Stomach (tissue), 9 donors: ENCODE data around the gene DRG2. TPM values are rescaled to one million over a fixed set of nuclear protein-coding genes. Genes with fewer than 3 reads are reported as not detected.

Experiments
- DNase-seq, 2 donors: peaks; one replicate each; pipeline versions ENCODE4 v3.0.0 to v3.0.0-alpha.2; 2013 to 2019
- H3K27ac ChIP-seq, 5 donors: fragments of 200-600 bp in 4 of 5; sonication (generic) in 4 of 5; one replicate each; pipeline ENCODE4 v1.5.1; 2013 to 2019; ENCODE audit warnings: mild to moderate bottlenecking in 1 of 5, moderate library complexity in 1 of 5
- H3K27me3 ChIP-seq, 3 donors: fragments of 200-600 bp; sonication (generic); one replicate each; pipeline ENCODE4 v1.5.1; 2017 to 2019; ENCODE audit warnings: mixed run types in 1 of 3
- H3K36me3 ChIP-seq, 4 donors: fragments of 200-600 bp; sonication (generic); 1 replicate in 3 of 4; 2 replicates in 1 of 4; pipeline ENCODE4 v1.5.1; 2016 to 2019
- H3K4me1 ChIP-seq, 4 donors: fragments of 200-600 bp; sonication (generic); one replicate each; pipeline ENCODE4 v1.5.1; 2016 to 2019
- H3K4me3 ChIP-seq, 4 donors: fragments of 200-600 bp; sonication (generic) in 3 of 4; one replicate each; pipeline ENCODE4 v1.5.1; 2016 to 2019; ENCODE audit warnings: mild to moderate bottlenecking in 1 of 4
- H3K9me3 ChIP-seq, 4 donors: fragments of 200-600 bp; sonication (generic); one replicate each; pipeline ENCODE4 v1.5.1; 2016 to 2019
- EP300 ChIP-seq: sonication (generic); formaldehyde crosslinking; IDR thresholded peaks from one replicate; pipeline ENCODE4 v1.6.1; 2017; ENCODE audit warnings: antibody characterized with exemption
- POLR2A ChIP-seq, 4 donors: fragments of 450-650 bp; IDR thresholded peaks; one replicate each; pipeline ENCODE4 v1.6.1; 2016; ENCODE audit warnings: antibody characterized with exemption in 4 of 4, control low read depth in 2 of 4, mild to moderate bottlenecking in 1 of 4, moderate library complexity in 1 of 4
- POLR2AphosphoS5 ChIP-seq, 3 donors: sonication (generic); formaldehyde crosslinking; IDR thresholded peaks; one replicate each; pipeline ENCODE4 v1.6.1; 2016; ENCODE audit warnings: antibody characterized with exemption in 3 of 3
- WGBS, 5 donors: extraction: QIAGEN DNeasy Blood & Tissue Kit in 3 of 5; methylation state at CpG; one replicate each; pipeline versions ENCODE4 v1.1.5 to v1.1.7; 2013 to 2018; 5-methylcytosine and 5-hydroxymethylcytosine counted together
- intact Hi-C: fragments of 100-400 bp; cut with DNase I; formaldehyde crosslinking; loops from one replicate; pipeline ENCODE4 v1.15.1; 2023; ENCODE audit warnings: low total_unique reads
- polyA plus RNA-seq, 3 donors: library from polyadenylated mRNA; stranded (reverse); fragments of 200-250 nt; gene quantifications; one replicate each; pipeline ENCODE4 v1.2.3, GENCODE V29; 2013
- total RNA-seq, 5 donors: library from RNA; depleted of rRNA; stranded (reverse); fragments of >200 nt; gene quantifications; one replicate each; pipeline versions ENCODE4 v1.1.0 to v1.2.3, GENCODE V29; 2014 to 2016
- TF ChIP-seq, protein P1 (sequence below), 7 experiments: fragments of 450-650 bp in 4 of 7; fragments of 200-600 bp in 3 of 7; sonication (generic) in 3 of 7; IDR thresholded peaks; one replicate each; pipeline ENCODE4 v1.5.1; 2016 to 2019; ENCODE audit warnings: antibody characterized with exemption in 7 of 7, control low read depth in 2 of 7, mild to moderate bottlenecking in 1 of 7
- donor health status: healthy with polysubstance abuse.
- donor health status: Bipolar disorder and iron deficiency.
- donor health status: healthy.

The DRG2 gene
- total and polyA plus RNA-seq, 8 donors: 3.2 to 57.2 (median 37.8) TPM

DNA sequence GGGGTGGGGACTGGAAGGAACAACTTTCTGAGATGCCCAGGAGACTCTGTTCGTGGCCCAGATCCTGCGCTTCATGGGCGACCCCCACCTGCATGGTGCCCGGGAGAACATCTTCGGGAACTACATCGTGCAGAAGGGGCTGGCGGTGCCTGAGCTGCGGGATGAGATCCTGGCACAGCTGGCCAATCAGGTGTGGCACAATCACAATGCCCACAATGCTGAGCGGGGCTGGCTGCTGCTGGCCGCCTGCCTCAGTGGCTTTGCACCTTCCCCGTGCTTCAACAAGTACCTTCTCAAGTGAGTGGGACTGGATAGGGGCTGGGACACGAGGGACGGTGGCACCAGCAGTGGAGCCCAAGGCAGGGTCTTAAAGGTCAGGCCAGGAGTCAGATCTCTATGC, 58.1 kb downstream of the DRG2 start:
- no peak for DNase-seq
- Histone ChIP-seq H3K4me1 (peaks cover 0 to 9% (median 5%) of the 10 kb centered on the region in 4 donors), H3K4me3 (no peak overlapping the region), H3K27me3 (peaks cover 0 to 24% (median 0%) of the 10 kb centered on the region in 3 donors), H3K9me3 (no peaks in the 10 kb centered on the region), H3K36me3 (no peaks in the 10 kb centered on the region), H3K27ac (no peak overlapping the region)
- 84 to 88% (median 86%) methylated on average over 9 to 13 of the region's 13 CpGs for WGBS, 5 donors
- intact Hi-C loops: no loop called here
- TF ChIP-seq POLR2AphosphoS5 (IDR thresholded peaks at IDR 0.05) (no peak), EP300 (no peak), POLR2A (IDR thresholded peaks at IDR 0.05) (no peak)
- TF ChIP-seq, protein P1, sequence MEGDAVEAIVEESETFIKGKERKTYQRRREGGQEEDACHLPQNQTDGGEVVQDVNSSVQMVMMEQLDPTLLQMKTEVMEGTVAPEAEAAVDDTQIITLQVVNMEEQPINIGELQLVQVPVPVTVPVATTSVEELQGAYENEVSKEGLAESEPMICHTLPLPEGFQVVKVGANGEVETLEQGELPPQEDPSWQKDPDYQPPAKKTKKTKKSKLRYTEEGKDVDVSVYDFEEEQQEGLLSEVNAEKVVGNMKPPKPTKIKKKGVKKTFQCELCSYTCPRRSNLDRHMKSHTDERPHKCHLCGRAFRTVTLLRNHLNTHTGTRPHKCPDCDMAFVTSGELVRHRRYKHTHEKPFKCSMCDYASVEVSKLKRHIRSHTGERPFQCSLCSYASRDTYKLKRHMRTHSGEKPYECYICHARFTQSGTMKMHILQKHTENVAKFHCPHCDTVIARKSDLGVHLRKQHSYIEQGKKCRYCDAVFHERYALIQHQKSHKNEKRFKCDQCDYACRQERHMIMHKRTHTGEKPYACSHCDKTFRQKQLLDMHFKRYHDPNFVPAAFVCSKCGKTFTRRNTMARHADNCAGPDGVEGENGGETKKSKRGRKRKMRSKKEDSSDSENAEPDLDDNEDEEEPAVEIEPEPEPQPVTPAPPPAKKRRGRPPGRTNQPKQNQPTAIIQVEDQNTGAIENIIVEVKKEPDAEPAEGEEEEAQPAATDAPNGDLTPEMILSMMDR (IDR thresholded peaks at IDR 0.05): no peak

DNA sequence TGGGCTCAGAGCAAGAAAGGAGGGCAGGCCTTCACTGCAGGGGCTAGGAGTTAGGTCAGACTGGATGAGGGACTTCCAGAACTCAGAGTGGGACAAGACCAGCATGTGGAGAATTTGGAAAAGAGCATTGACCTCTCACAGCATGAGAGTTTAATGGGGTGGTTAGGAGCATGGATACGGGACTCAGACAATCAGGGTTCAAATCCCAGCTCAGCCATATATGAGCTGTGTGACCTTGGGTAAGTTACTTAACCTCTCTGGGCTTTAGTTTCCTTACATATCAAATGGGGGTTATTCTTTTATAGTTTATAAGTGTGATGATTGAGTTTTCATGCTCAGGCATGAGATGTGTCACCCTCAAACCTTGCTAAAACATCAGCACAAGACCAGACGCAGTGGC, 58.5 kb downstream of the DRG2 start:
- TF ChIP-seq POLR2A (IDR thresholded peaks at IDR 0.05): no peak
- TF ChIP-seq, protein P1 (IDR thresholded peaks at IDR 0.05): no peak
- TF ChIP-seq POLR2AphosphoS5 (IDR thresholded peaks at IDR 0.05): no peak
- TF ChIP-seq EP300: no peak
- H3K27ac ChIP-seq: no peak overlapping the region
- H3K4me1 ChIP-seq: peaks cover 0 to 6% (median 2%) of the 10 kb centered on the region in 4 donors
- DNase-seq: no peak
- no peak overlapping the region for H3K4me3 ChIP-seq
- WGBS, 5 donors: 94 to 96% (median 95%) methylated on average over 2 of the region's 2 CpGs
- intact Hi-C loops: no loop called here
- no peaks in the 10 kb centered on the region for H3K36me3 ChIP-seq
- no peaks in the 10 kb centered on the region for H3K9me3 ChIP-seq
- peaks cover 0 to 24% (median 0%) of the 10 kb centered on the region in 3 donors for H3K27me3 ChIP-seq

GRCh38 chr17:18146980-18147379, 59.2 kb downstream of the DRG2 start:
- intact Hi-C loops: no loop called here
- WGBS, 5 donors: 76 to 92% (median 83%) methylated on average over 3 of the region's 3 CpGs
- no peak for DNase-seq
- no peak overlapping the region for H3K4me3 ChIP-seq
- no peaks in the 10 kb centered on the region for H3K9me3 ChIP-seq
- no peaks in the 10 kb centered on the region for H3K4me1 ChIP-seq
- no peak overlapping the region for H3K27ac ChIP-seq
- TF ChIP-seq, protein P1 (IDR thresholded peaks at IDR 0.05): no peak
- TF ChIP-seq EP300 (no peak), POLR2A (IDR thresholded peaks at IDR 0.05) (no peak), POLR2AphosphoS5 (IDR thresholded peaks at IDR 0.05) (no peak)
- H3K36me3 ChIP-seq: no peaks in the 10 kb centered on the region
- H3K27me3 ChIP-seq: peaks cover 0 to 18% (median 0%) of the 10 kb centered on the region in 3 donors

DNA sequence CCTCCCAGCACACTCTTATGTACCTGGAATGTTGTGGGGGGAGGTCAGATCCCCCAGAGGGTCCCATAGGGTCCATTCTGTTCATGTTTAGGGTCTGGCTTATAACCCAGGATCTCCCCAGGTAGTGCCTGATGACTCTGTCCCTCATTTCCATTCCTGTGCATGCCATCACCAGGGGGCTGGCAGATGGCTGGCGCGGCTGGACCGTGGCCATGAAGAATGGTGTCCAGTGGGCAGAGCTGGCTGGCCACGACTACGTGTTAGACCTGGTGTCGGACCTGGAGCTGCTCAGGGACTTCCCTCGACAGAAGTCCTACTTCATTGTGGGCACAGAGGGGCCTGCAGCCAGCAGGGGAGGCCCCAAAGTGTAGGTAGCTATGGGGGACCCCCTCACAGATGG, 60.8 kb downstream of the DRG2 start:
- intact Hi-C loops: no loop called here
- WGBS, 5 donors: 89 to 96% (median 91%) methylated on average over 7 of the region's 7 CpGs
- Histone ChIP-seq H3K36me3 (no peaks in the 10 kb centered on the region), H3K27me3 (peaks cover 0 to 3% (median 0%) of the 10 kb centered on the region in 3 donors), H3K4me3 (no peak overlapping the region), H3K4me1 (peaks cover 6 to 12% (median 9%) of the 10 kb centered on the region in 4 donors), H3K9me3 (no peaks in the 10 kb centered on the region), H3K27ac (no peak overlapping the region)
- no peak for DNase-seq
- no peak for TF ChIP-seq POLR2A (IDR thresholded peaks at IDR 0.05)
- no peak for TF ChIP-seq POLR2AphosphoS5 (IDR thresholded peaks at IDR 0.05)
- TF ChIP-seq, protein P1 (IDR thresholded peaks at IDR 0.05): no peak
- no peak for TF ChIP-seq EP300
